ENCODE data around the gene AGO4.
"Not testable (repeated sequence)": the region's sequence is repeated elsewhere in the genome, so short reads cannot be mapped to it uniquely, and the experiment has no call there.

The AGO4 gene

GRCh38 chr1:35795295-35795694, 12.5 kb upstream of the AGO4 start:
- Histone ChIP-seq H2AFZ (ENCODE audit: low read depth, low read length) (no peak overlapping the region), H3K4me2 (ENCODE audit: low read length) (no peak overlapping the region), H3K27ac (ENCODE audit: low read length) (no peak overlapping the region), H3K36me3 (replicated peaks; ENCODE audit: low read depth, low read length) (no peaks in the 10 kb centered on the region), H3K9me3 (ENCODE audit: insufficient read depth, low read length) (no peaks in the 10 kb centered on the region), H3K9ac (ENCODE audit: low read length) (no peak overlapping the region), H3K4me1 (ENCODE audit: low read length) (peaks cover 13% of the 10 kb centered on the region), H3K27me3 (ENCODE audit: low read depth, low read length) (no peaks in the 10 kb centered on the region), H3K4me3 (ENCODE audit: low read length) (no peak overlapping the region), H4K20me1 (ENCODE audit: insufficient read depth, low read length) (no peaks in the 10 kb centered on the region), H3K79me2 (ENCODE audit: low read length) (no peaks in the 10 kb centered on the region)
- TF ChIP-seq EZH2phosphoT487 (IDR thresholded peaks at IDR 0.05; ENCODE audit: low read depth) (no peak), CTCF (IDR thresholded peaks at IDR 0.05; ENCODE audit: low read depth, low read length) (no peak)

GRCh38 chr1:35797380-35797779, 10.4 kb upstream of the AGO4 start:
- Histone ChIP-seq H3K4me2 (ENCODE audit: low read length) (peak overlapping the region; percentile 75), H2AFZ (ENCODE audit: low read depth, low read length) (no peak overlapping the region), H4K20me1 (ENCODE audit: insufficient read depth, low read length) (no peaks in the 10 kb centered on the region), H3K4me3 (ENCODE audit: low read length) (peak overlapping the region; percentile 43), H3K36me3 (replicated peaks; ENCODE audit: low read depth, low read length) (no peaks in the 10 kb centered on the region), H3K9ac (ENCODE audit: low read length) (0 out of 2 replicates have a peak overlapping the region, but pooled peaks have one; percentile 12), H3K27ac (ENCODE audit: low read length) (no peak overlapping the region), H3K9me3 (ENCODE audit: insufficient read depth, low read length) (no peaks in the 10 kb centered on the region), H3K79me2 (ENCODE audit: low read length) (no peaks in the 10 kb centered on the region), H3K4me1 (ENCODE audit: low read length) (peaks cover 13% of the 10 kb centered on the region), H3K27me3 (ENCODE audit: low read depth, low read length) (no peaks in the 10 kb centered on the region)
- TF ChIP-seq EZH2phosphoT487 (IDR thresholded peaks at IDR 0.05; ENCODE audit: low read depth) (no peak), CTCF (IDR thresholded peaks at IDR 0.05; ENCODE audit: low read depth, low read length) (no peak)

GRCh38 chr1:35798019-35798418, 9.8 kb upstream of the AGO4 start:
- not testable (repeated sequence) for H3K79me2 ChIP-seq (ENCODE audit: low read length); H3K9me3 ChIP-seq (ENCODE audit: insufficient read depth, low read length); H3K36me3 ChIP-seq (replicated peaks; ENCODE audit: low read depth, low read length); H2AFZ ChIP-seq (ENCODE audit: low read depth, low read length); H3K27ac ChIP-seq (ENCODE audit: low read length); H3K27me3 ChIP-seq (ENCODE audit: low read depth, low read length); H4K20me1 ChIP-seq (ENCODE audit: insufficient read depth, low read length)
- H3K4me1 ChIP-seq (ENCODE audit: low read length), result peaks cover 13% of the 10 kb centered on the region
- peak overlapping the region; percentile 75 for H3K4me2 ChIP-seq (ENCODE audit: low read length)
- peak overlapping the region; percentile 43 for H3K4me3 ChIP-seq (ENCODE audit: low read length)
- 0 out of 2 replicates have a peak overlapping the region, but pooled peaks have one; percentile 12 for H3K9ac ChIP-seq (ENCODE audit: low read length)

GRCh38 chr1:35800167-35800887, 7.5 kb upstream of the AGO4 start:
- H3K4me2 ChIP-seq (ENCODE audit: low read length); H3K9me3 ChIP-seq (ENCODE audit: insufficient read depth, low read length); H3K9ac ChIP-seq (ENCODE audit: low read length); H4K20me1 ChIP-seq (ENCODE audit: insufficient read depth, low read length); H3K27me3 ChIP-seq (ENCODE audit: low read depth, low read length); H3K79me2 ChIP-seq (ENCODE audit: low read length); H3K4me3 ChIP-seq (ENCODE audit: low read length); H2AFZ ChIP-seq (ENCODE audit: low read depth, low read length); H3K27ac ChIP-seq (ENCODE audit: low read length); H3K36me3 ChIP-seq (replicated peaks; ENCODE audit: low read depth, low read length): not testable (repeated sequence)
- peaks cover 13% of the 10 kb centered on the region for H3K4me1 ChIP-seq (ENCODE audit: low read length)

GRCh38 chr1:35808450-35809113, 766 bp downstream of the AGO4 start:
- H3K36me3 ChIP-seq (replicated peaks; ENCODE audit: low read depth, low read length), result no peaks in the 10 kb centered on the region
- H2AFZ ChIP-seq (ENCODE audit: low read depth, low read length), result peak overlapping the region; percentile 52
- no peaks in the 10 kb centered on the region for H4K20me1 ChIP-seq (ENCODE audit: insufficient read depth, low read length)
- no peaks in the 10 kb centered on the region for H3K79me2 ChIP-seq (ENCODE audit: low read length)
- H3K27ac ChIP-seq (ENCODE audit: low read length), result no peak overlapping the region
- H3K27me3 ChIP-seq (ENCODE audit: low read depth, low read length), result no peaks in the 10 kb centered on the region
- H3K4me2 ChIP-seq (ENCODE audit: low read length), result peak overlapping the region; percentile 90
- TF ChIP-seq CTCF (IDR thresholded peaks at IDR 0.05; ENCODE audit: low read depth, low read length) (no peak), EZH2phosphoT487 (IDR thresholded peaks at IDR 0.05; ENCODE audit: low read depth) (no peak)
- no peaks in the 10 kb centered on the region for H3K9me3 ChIP-seq (ENCODE audit: insufficient read depth, low read length)
- peak overlapping the region; percentile 88 for H3K9ac ChIP-seq (ENCODE audit: low read length)
- H3K4me3 ChIP-seq (ENCODE audit: low read length), result peak overlapping the region; percentile 85
- H3K4me1 ChIP-seq (ENCODE audit: low read length), result peaks cover 7% of the 10 kb centered on the region

Data from OCI-LY3 (cell line).